Transverse colon (tissue), 3 donors: ENCODE results near the gene ARPC1B.

Experiments
- CTCF ChIP-seq, 5 experiments: fragments of 200-600 bp in 3 of 5; fragments of 450-650 bp in 2 of 5; sonication (generic) in 3 of 5; IDR thresholded peaks; 1 replicate in 2 of 5; 2 replicates in 3 of 5; pipeline ENCODE4 v1.5.1; 2016 to 2017; ENCODE audit warnings: antibody characterized with exemption in 5 of 5, inconsistent platforms in 3 of 5, mild to moderate bottlenecking in 2 of 5, moderate library complexity in 1 of 5
- POLR2A ChIP-seq: fragments of 450-650 bp; IDR thresholded peaks from one replicate; pipeline ENCODE4 v1.6.1; 2016; ENCODE audit warnings: antibody characterized with exemption, mild to moderate bottlenecking, moderate library complexity

- TF ChIP-seq CTCF (IDR thresholded peaks at IDR 0.05): no peak
- no peak for TF ChIP-seq POLR2A
These were observed 22.9 kb downstream of the ARPC1B start for GRCh38 chr7:99397297-99397983.
